ENCODE measurements around the gene CLTC. TPM values are rescaled to one million over a fixed set of nuclear protein-coding genes. Genes with fewer than 3 reads are reported as not detected.
A peak's percentile ranks its signal among the peaks of the same experiment; 100 is the strongest.

Gene CLTC
- total and polyA plus RNA-seq, 4 donors, result 37.4 to 289 (median 165) TPM

DNA sequence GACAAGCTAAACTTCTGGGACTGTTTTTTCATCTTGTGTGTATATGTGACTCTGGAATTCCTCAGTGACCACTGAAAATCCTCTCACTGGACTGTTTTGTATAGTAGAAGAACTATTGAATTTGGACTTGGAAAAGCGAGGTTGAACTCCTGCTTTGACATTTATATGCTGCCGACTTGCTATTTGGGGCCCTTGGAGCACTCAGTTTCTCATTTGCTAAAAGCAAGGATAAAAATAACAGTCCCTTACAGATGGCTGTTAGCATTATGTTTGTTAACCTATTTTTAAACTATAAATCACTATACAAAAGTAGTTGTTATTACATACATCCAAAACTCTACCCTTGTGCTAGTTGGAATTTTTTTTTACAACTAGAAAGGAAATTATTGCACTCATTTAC is 96.7 kb downstream of the CLTC start:
- WGBS, 2 donors, result 15 to 35% methylated on average over 2 of the region's 2 CpGs

DNA sequence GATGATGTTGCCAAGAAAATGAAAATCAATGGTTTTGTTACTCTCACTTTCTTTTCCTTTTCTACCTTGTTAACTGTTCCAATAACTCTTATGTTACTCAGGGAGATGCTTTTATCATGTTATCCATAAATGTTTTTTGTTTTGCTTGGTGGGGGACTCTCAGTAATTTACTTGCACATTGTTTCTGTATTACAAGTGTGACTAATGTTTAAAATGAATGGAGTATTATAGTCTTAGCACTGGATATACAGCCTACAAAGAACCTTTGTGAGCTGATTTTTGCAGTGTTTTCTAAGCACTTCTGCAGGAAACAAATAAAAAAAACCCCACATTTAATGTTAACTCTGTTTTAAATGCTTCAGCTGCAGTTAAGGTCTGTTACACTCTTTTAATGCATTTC is 99.8 kb downstream of the CLTC start:
- no peak overlapping the region for H3K4me3 ChIP-seq (ENCODE audit: low read length in 2 of 2)
- no peaks in the 10 kb centered on the region for H3K36me3 ChIP-seq (ENCODE audit: control insufficient read depth in 1 of 2, insufficient read depth in 2 of 2, low read length in 1 of 2)
- ATAC-seq (ENCODE audit: low FRiP score) (no peak), DNase-seq (no peak)
- H3K27me3 ChIP-seq (ENCODE audit: control insufficient read depth in 1 of 2, insufficient read depth in 2 of 2, low read length in 1 of 2), result no peaks in the 10 kb centered on the region
- H3K9me3 ChIP-seq (ENCODE audit: control insufficient read depth, low read length), result no peaks in the 10 kb centered on the region
- intact Hi-C loops (cut with DNase I), result no loop called here
- H3K27ac ChIP-seq (ENCODE audit: low read depth in 1 of 2, low read length in 2 of 2), result no peak overlapping the region
- H3K4me1 ChIP-seq (ENCODE audit: control insufficient read depth in 1 of 2, insufficient read depth in 2 of 2, low read length in 2 of 2), result no peaks in the 10 kb centered on the region

More for the DNA sequence above, 96.7 kb downstream of the CLTC start:
- no peaks in the 10 kb centered on the region for H3K36me3 ChIP-seq (ENCODE audit: control insufficient read depth in 1 of 2, insufficient read depth in 2 of 2, low read length in 1 of 2)
- ATAC-seq (ENCODE audit: low FRiP score) (no peak), DNase-seq (no peak)
- intact Hi-C loops (cut with DNase I), result no loop called here
- H3K4me1 ChIP-seq (ENCODE audit: control insufficient read depth in 1 of 2, insufficient read depth in 2 of 2, low read length in 2 of 2), result no peaks in the 10 kb centered on the region
- no peaks in the 10 kb centered on the region for H3K27me3 ChIP-seq (ENCODE audit: control insufficient read depth in 1 of 2, insufficient read depth in 2 of 2, low read length in 1 of 2)
- H3K4me3 ChIP-seq (ENCODE audit: low read length in 2 of 2), result no peak overlapping the region
- no peak overlapping the region for H3K27ac ChIP-seq (ENCODE audit: low read depth in 1 of 2, low read length in 2 of 2)
- H3K9me3 ChIP-seq (ENCODE audit: control insufficient read depth, low read length), result no peaks in the 10 kb centered on the region

DNA sequence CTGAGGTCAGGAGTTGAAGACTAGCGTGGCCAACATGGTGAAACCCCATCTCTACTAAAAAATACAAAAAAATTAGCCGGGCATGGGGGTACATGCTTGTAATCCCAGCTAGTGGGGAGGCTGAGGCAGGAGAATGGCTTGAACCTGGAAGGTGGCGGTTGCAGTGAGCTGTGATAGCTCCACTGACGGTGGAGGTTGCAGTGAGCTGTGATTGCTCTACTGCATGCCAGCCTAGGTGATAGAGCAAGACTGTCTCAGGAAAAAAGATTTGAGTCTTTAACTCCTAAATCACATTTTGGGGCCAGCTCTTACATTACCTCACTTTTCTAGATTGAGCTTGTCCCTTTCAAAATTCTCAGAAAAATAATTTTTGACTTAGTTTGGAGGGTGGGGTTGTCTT is 102.9 kb downstream of the CLTC start:
- intact Hi-C loops (cut with DNase I), result no loop called here
- ATAC-seq (ENCODE audit: low FRiP score) (no peak), DNase-seq (no peak)
- Histone ChIP-seq H3K4me1 (ENCODE audit: control insufficient read depth in 1 of 2, insufficient read depth in 2 of 2, low read length in 2 of 2) (no peaks in the 10 kb centered on the region), H3K36me3 (ENCODE audit: control insufficient read depth in 1 of 2, insufficient read depth in 2 of 2, low read length in 1 of 2) (no peaks in the 10 kb centered on the region), H3K4me3 (ENCODE audit: low read length in 2 of 2) (no peak overlapping the region), H3K27me3 (ENCODE audit: control insufficient read depth in 1 of 2, insufficient read depth in 2 of 2, low read length in 1 of 2) (no peaks in the 10 kb centered on the region), H3K27ac (ENCODE audit: low read depth in 1 of 2, low read length in 2 of 2) (no peak overlapping the region), H3K9me3 (ENCODE audit: control insufficient read depth, low read length) (no peaks in the 10 kb centered on the region)
- 90 to 92% methylated on average over 4 of the region's 4 CpGs for WGBS, 2 donors

DNA sequence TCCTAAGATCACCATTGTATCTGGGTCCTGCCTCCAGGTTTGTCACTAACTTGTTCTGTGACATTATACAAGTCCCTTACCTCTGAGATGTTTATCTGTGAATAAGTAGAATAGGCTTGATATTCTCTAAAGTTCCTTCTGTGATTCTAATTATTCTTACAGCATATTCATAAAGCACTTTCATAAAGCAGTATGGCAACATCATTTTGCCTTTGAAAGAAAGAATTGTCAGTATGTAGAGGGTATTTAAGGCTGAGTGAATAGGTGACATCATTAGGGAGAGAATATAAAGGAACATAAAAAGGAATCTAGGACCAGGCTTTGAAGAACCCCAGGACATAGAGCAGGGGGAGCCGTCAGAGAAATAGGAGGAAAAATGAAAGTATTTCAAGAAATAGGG is 103.3 kb downstream of the CLTC start:
- Histone ChIP-seq H3K9me3 (ENCODE audit: control insufficient read depth, low read length) (no peaks in the 10 kb centered on the region), H3K4me1 (ENCODE audit: control insufficient read depth in 1 of 2, insufficient read depth in 2 of 2, low read length in 2 of 2) (no peaks in the 10 kb centered on the region), H3K27me3 (ENCODE audit: control insufficient read depth in 1 of 2, insufficient read depth in 2 of 2, low read length in 1 of 2) (no peaks in the 10 kb centered on the region), H3K4me3 (ENCODE audit: low read length in 2 of 2) (no peak overlapping the region), H3K27ac (ENCODE audit: low read depth in 1 of 2, low read length in 2 of 2) (no peak overlapping the region), H3K36me3 (ENCODE audit: control insufficient read depth in 1 of 2, insufficient read depth in 2 of 2, low read length in 1 of 2) (no peaks in the 10 kb centered on the region)
- intact Hi-C loops (cut with DNase I), result no loop called here
- ATAC-seq (ENCODE audit: low FRiP score), result no peak
- 43 to 51% methylated on average over 1 of the region's 1 CpG for WGBS, 2 donors
- DNase-seq, result no peak

DNA sequence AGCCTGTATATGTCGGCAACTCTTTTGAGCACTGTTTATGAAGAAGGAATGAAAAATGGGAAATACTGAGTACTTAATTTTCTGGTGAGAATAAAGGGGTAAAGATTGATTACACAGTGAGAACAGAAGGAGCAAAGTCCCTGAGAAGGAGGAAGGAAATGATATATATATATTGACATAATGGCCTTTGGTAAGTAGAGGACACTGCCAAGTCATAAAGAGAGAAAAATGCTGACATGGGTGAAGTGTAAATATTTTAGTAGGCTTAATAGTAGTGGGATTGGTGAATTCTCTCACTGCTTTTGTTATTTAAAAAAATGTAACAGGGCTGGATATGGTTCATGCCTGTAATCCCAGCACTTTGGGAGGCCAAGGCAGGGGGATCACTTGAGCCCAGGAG is 103.9 kb downstream of the CLTC start:
- no peaks in the 10 kb centered on the region for H3K27me3 ChIP-seq (ENCODE audit: control insufficient read depth in 1 of 2, insufficient read depth in 2 of 2, low read length in 1 of 2)
- ATAC-seq (ENCODE audit: low FRiP score) (no peak), DNase-seq (no peak)
- H3K27ac ChIP-seq (ENCODE audit: low read depth in 1 of 2, low read length in 2 of 2), result no peak overlapping the region
- H3K9me3 ChIP-seq (ENCODE audit: control insufficient read depth, low read length), result no peaks in the 10 kb centered on the region
- 66 to 75% methylated on average over 1 of the region's 1 CpG for WGBS, 2 donors
- H3K4me3 ChIP-seq (ENCODE audit: low read length in 2 of 2), result no peak overlapping the region
- no peaks in the 10 kb centered on the region for H3K4me1 ChIP-seq (ENCODE audit: control insufficient read depth in 1 of 2, insufficient read depth in 2 of 2, low read length in 2 of 2)
- intact Hi-C loops (cut with DNase I), result no loop called here
- H3K36me3 ChIP-seq (ENCODE audit: control insufficient read depth in 1 of 2, insufficient read depth in 2 of 2, low read length in 1 of 2), result no peaks in the 10 kb centered on the region

DNA sequence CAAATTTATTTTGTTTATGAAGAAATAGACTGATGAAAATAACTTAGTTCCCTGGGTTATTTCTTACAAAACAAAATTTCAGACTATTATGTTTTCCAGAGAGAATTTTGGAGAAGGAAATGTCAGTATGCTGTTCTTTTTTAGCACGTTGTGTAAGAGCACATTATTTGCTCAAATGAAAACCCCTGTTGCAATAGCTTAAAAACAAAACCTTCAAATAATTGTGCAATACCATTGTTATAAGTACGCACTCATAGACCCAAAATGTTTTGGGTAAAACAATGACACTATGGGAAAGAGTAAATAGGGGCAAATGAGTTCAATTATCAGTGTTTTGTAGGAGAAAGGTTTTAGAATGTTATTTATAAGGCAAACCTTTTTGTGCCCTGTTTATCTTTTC is 106.0 kb downstream of the CLTC start:
- peak; percentile 84 for ATAC-seq (ENCODE audit: low FRiP score)
- Histone ChIP-seq H3K27me3 (ENCODE audit: control insufficient read depth in 1 of 2, insufficient read depth in 2 of 2, low read length in 1 of 2) (no peaks in the 10 kb centered on the region), H3K4me1 (ENCODE audit: control insufficient read depth in 1 of 2, insufficient read depth in 2 of 2, low read length in 2 of 2) (no peaks in the 10 kb centered on the region), H3K9me3 (ENCODE audit: control insufficient read depth, low read length) (no peaks in the 10 kb centered on the region), H3K36me3 (ENCODE audit: control insufficient read depth in 1 of 2, insufficient read depth in 2 of 2, low read length in 1 of 2) (no peaks in the 10 kb centered on the region), H3K4me3 (ENCODE audit: low read length in 2 of 2) (no peak overlapping the region), H3K27ac (ENCODE audit: low read depth in 1 of 2, low read length in 2 of 2) (no peak overlapping the region)
- WGBS, 2 donors, result 19 to 23% methylated on average over 2 of the region's 2 CpGs
- DNase-seq, result no peak
- intact Hi-C loops (cut with DNase I), result loop anchor here in 1 of 2 donors (5.0 kb wide), 1 partner anchor 327 kb away; no protein-coding TSS in a partner anchor

DNA sequence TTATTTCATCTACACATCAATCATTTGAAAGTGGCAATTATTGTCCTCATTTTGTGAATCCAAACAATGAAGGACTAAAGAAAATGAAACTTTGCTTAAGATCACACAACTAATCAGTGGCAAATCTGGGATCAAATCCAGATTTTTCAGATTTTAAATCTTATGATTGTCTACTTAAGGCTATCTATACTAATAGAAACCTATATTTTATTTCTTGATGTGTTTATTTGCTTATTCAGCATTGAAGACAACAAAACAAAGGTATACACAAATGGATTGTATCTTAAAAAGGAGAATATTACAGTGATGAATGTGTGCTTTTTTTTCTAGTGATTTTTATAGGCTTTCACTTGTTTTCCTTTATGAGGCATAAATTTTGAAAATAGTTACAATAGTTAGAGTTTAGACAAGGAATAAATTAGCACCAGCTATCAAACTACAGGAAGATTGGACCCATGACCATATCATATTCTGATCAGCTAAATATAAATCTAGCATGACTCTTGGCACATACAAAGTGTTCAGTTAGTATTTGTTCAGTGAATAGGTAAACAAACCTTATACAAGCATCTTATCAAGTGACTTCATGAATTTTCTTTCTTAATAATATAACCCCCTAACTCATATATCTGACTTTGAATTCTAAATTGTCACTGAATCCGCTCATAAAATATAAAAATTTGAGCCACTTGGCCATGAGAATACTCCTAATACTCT is 108.3 kb downstream of the CLTC start:
- DNase-seq (no peak), ATAC-seq (ENCODE audit: low FRiP score) (no peak)
- WGBS, 2 donors, result 92 to 97% methylated on average over 1 of the region's 1 CpG
- Histone ChIP-seq H3K9me3 (ENCODE audit: control insufficient read depth, low read length) (no peaks in the 10 kb centered on the region), H3K4me1 (ENCODE audit: control insufficient read depth in 1 of 2, insufficient read depth in 2 of 2, low read length in 2 of 2) (no peaks in the 10 kb centered on the region), H3K4me3 (ENCODE audit: low read length in 2 of 2) (no peak overlapping the region), H3K36me3 (ENCODE audit: control insufficient read depth in 1 of 2, insufficient read depth in 2 of 2, low read length in 1 of 2) (no peaks in the 10 kb centered on the region), H3K27me3 (ENCODE audit: control insufficient read depth in 1 of 2, insufficient read depth in 2 of 2, low read length in 1 of 2) (no peaks in the 10 kb centered on the region), H3K27ac (ENCODE audit: low read depth in 1 of 2, low read length in 2 of 2) (no peak overlapping the region)
- intact Hi-C loops (cut with DNase I), result loop anchor here in 1 of 2 donors (5.0 kb wide), 1 partner anchor 324 kb away; no protein-coding TSS in a partner anchor

DNA sequence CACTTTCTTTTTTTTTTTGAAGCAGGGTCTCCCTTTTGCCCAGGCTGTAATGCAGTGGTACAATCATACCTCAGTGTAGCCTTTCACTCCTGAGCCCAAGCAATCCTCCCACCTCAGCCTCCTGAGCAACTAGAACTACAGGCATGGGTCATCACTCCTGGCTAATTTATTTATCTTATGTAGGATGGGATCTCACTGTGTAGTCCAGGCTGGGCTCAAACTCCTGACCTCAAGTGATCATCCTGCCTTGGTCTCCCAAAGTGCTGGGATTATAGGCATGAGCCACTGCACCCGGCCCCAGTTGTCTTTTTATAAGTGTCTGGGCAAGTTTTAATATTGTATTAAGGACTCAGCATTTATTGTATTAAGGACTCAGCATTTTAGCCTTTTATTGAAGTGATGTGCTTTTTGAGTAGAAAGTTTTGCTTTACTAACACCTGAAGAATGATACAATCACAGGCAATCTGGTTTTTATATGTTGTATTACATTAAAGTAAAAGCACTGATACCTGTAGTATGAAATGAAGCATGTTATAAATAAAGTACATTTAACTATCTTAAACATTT is 110.7 kb downstream of the CLTC start:
- WGBS, 2 donors, result 87% methylated on average over 1 of the region's 1 CpG
- no peak for ATAC-seq (ENCODE audit: low FRiP score)

DNA sequence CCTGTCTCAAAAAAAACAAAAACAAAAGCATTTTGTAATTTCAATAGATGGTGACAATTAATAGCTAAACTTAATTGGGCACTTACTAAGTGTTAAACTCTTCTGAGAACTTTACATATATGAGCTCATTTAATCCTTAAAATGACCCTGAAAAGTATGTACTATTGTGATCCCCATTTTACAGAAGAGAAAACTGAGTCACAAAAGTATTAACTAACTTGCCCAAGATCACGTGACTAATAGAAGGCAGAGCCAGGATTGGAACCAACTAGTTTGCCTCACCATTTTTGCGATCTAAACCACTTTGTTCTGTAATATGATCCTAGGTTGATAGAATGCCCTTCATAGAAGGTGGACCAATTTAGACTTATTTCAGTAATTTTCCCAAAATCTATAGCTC is 114.0 kb downstream of the CLTC start:
- Histone ChIP-seq H3K4me3 (ENCODE audit: low read length in 2 of 2) (no peak overlapping the region), H3K36me3 (ENCODE audit: control insufficient read depth in 1 of 2, insufficient read depth in 2 of 2, low read length in 1 of 2) (peaks cover 0 to 5% of the 10 kb centered on the region in 2 donors), H3K27ac (ENCODE audit: low read depth in 1 of 2, low read length in 2 of 2) (no peak overlapping the region), H3K27me3 (ENCODE audit: control insufficient read depth in 1 of 2, insufficient read depth in 2 of 2, low read length in 1 of 2) (no peaks in the 10 kb centered on the region), H3K4me1 (ENCODE audit: control insufficient read depth in 1 of 2, insufficient read depth in 2 of 2, low read length in 2 of 2) (no peaks in the 10 kb centered on the region), H3K9me3 (ENCODE audit: control insufficient read depth, low read length) (no peaks in the 10 kb centered on the region)
- WGBS, 2 donors, result 91 to 97% methylated on average over 2 of the region's 2 CpGs
- DNase-seq (no peak), ATAC-seq (ENCODE audit: low FRiP score) (no peak)
- intact Hi-C loops (cut with DNase I), result no loop called here

More for the DNA sequence above, 110.7 kb downstream of the CLTC start:
- DNase-seq, result no peak
- Histone ChIP-seq H3K4me1 (ENCODE audit: control insufficient read depth in 1 of 2, insufficient read depth in 2 of 2, low read length in 2 of 2) (no peaks in the 10 kb centered on the region), H3K36me3 (ENCODE audit: control insufficient read depth in 1 of 2, insufficient read depth in 2 of 2, low read length in 1 of 2) (no peaks in the 10 kb centered on the region), H3K27me3 (ENCODE audit: control insufficient read depth in 1 of 2, insufficient read depth in 2 of 2, low read length in 1 of 2) (no peaks in the 10 kb centered on the region), H3K27ac (ENCODE audit: low read depth in 1 of 2, low read length in 2 of 2) (no peak overlapping the region), H3K9me3 (ENCODE audit: control insufficient read depth, low read length) (no peaks in the 10 kb centered on the region), H3K4me3 (ENCODE audit: low read length in 2 of 2) (no peak overlapping the region)
- intact Hi-C loops (cut with DNase I), result no loop called here
